Natural killer cell (primary cell): ENCODE results near the gene MBLAC1. TPM values are rescaled to one million over a fixed set of nuclear protein-coding genes. Genes with fewer than 3 reads are reported as not detected.

Experiments used
- ATAC-seq, 3 donors: fragments of 150-1000 bp in 2 of 3; fragments of 200-7000 bp in 1 of 3; cut with Tn5 transposase; 1 replicate in 1 of 3; 2 replicates in 2 of 3; pipeline ENCODE4 v1.10.0; 2021; ENCODE audit warnings: mild to moderate bottlenecking in 2 of 3, moderate library complexity in 2 of 3
- DNase-seq, 2 donors: peaks; one replicate each; pipeline versions ENCODE4 v3.0.0 to v3.0.0-alpha.2; 2013 to 2021; ENCODE audit warnings: mixed read lengths in 1 of 2
- H3K27ac ChIP-seq: one replicate; pipeline ENCODE4 v1.5.1; 2013; ENCODE audit warnings: mild to moderate bottlenecking, low read length
- H3K27me3 ChIP-seq: one replicate; pipeline ENCODE4 v1.6.1; 2013; ENCODE audit warnings: low read length; ENCODE audit not compliant: control insufficient read depth, insufficient read depth
- H3K36me3 ChIP-seq: one replicate; pipeline ENCODE4 v1.6.1; 2013; ENCODE audit warnings: low read length; ENCODE audit not compliant: control insufficient read depth, insufficient read depth
- H3K4me1 ChIP-seq: one replicate; pipeline ENCODE4 v1.6.1; 2013; ENCODE audit warnings: low read length; ENCODE audit not compliant: control insufficient read depth, insufficient read depth
- H3K4me3 ChIP-seq: one replicate; pipeline ENCODE4 v1.5.1; 2013; ENCODE audit warnings: low read length
- H3K9me3 ChIP-seq: one replicate; pipeline ENCODE4 v1.6.1; 2013; ENCODE audit warnings: low read length; ENCODE audit not compliant: control insufficient read depth, insufficient read depth
- H3K27ac Mint-ChIP-seq, 2 donors: one replicate each; pipeline ENCODE4 v1.8.0; 2022; ENCODE audit warnings: mild to moderate bottlenecking in 2 of 2, mixed read lengths in 2 of 2, moderate library complexity in 1 of 2
- H3K27me3 Mint-ChIP-seq, 2 donors: one replicate each; pipeline ENCODE4 v1.8.0; 2022; ENCODE audit warnings: low read depth in 2 of 2, mixed read lengths in 2 of 2
- H3K36me3 Mint-ChIP-seq: one replicate; pipeline ENCODE4 v1.8.0; 2022; ENCODE audit warnings: mixed read lengths
- H3K4me1 Mint-ChIP-seq, 2 donors: one replicate each; pipeline ENCODE4 v1.8.0; 2022; ENCODE audit warnings: mixed read lengths in 2 of 2
- H3K4me3 Mint-ChIP-seq: one replicate; pipeline ENCODE4 v1.8.0; 2022; ENCODE audit warnings: mild to moderate bottlenecking, moderate library complexity, mixed read lengths
- H3K9me3 Mint-ChIP-seq, 2 donors: one replicate each; pipeline ENCODE4 v1.8.0; 2022; ENCODE audit warnings: mixed read lengths in 2 of 2
- CTCF ChIP-seq: fragments of 200-600 bp; IDR thresholded peaks from one replicate; pipeline ENCODE4 v1.8.0; 2022; ENCODE audit warnings: antibody characterized with exemption
- WGBS: methylation state at CpG from one replicate; pipeline ENCODE4 v1.1.7; 2013; ENCODE audit warnings: missing lambda C conversion rate; ENCODE audit not compliant: insufficient coverage; 5-methylcytosine and 5-hydroxymethylcytosine counted together
- intact Hi-C: fragments of 100-400 bp; cut with micrococcal nuclease; formaldehyde crosslinking; loops from one replicate; pipeline ENCODE4 v1.14.2; 2022
- total RNA-seq, 4 donors: library from RNA; stranded (reverse); fragments of 120-200 nt in 1 of 4; gene quantifications; one replicate each; pipeline versions ENCODE4 v1.2.3 to v1.2.4, GENCODE V29; 2013 to 2022

Gene MBLAC1
- total RNA-seq, 3 donors from 2014 or later (not counting 1 experiment from before 2014, with no cell fraction given) = 2.8 to 4.3 (median 4.1) TPM

DNA sequence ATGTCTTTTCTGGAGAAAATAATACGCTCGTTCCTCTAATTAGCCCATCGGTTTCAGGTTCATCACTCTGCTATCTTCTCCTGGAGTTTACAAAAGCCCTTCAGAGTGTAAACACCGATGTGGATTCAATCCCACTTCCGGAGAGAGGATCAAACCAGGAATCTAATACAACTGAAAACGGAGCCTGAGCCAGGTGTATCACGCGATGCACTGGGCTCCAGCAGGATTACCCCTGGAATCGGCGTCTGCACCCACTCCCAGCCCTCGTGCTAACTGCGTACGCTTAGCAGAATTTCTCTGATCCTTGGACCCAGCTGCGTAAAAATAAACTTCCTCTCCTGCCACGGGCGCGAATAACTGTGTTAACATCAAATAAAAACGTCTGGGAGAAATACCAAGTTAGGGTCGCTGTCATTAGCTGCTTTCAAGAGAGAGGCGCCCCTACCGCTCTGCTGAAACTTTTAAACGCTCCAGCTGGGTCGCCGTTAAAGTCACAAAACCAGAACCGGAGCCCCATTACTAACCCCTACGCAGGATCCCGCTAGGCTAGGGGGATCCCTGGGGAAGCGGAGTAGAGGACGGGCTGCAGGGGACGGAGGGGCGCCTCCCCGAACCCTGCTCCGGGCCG lies 45.7 kb upstream of the MBLAC1 start:
- no peaks in the 10 kb centered on the region for H3K36me3 Mint-ChIP-seq
- H3K27me3 Mint-ChIP-seq = no peaks in the 10 kb centered on the region
- Histone ChIP-seq H3K27ac (peak overlapping the region; percentile 76), H3K9me3 (no peaks in the 10 kb centered on the region), H3K27me3 (no peaks in the 10 kb centered on the region), H3K4me3 (peak overlapping the region; percentile 71), H3K4me1 (peaks cover 24% of the 10 kb centered on the region), H3K36me3 (peaks cover 10% of the 10 kb centered on the region)
- TF ChIP-seq CTCF = no peak
- ATAC-seq (peak in 1 of 3 donors; percentile 1), DNase-seq (no peak)
- H3K9me3 Mint-ChIP-seq = no peaks in the 10 kb centered on the region
- 1% methylated on average over 34 of the region's 34 CpGs for WGBS
- peak overlapping the region; percentile 90 for H3K4me3 Mint-ChIP-seq
- intact Hi-C loops = loop anchor here (1.0 to 5.0 kb wide), 5 partner anchors 34 to 140 kb away; partner anchors contain the start of genes CNPY4, TAF6 and ZSCAN21
- peak overlapping the region; percentile 77 to 83 for H3K27ac Mint-ChIP-seq
- H3K4me1 Mint-ChIP-seq = peaks cover 20 to 37% of the 10 kb centered on the region in 2 donors

DNA sequence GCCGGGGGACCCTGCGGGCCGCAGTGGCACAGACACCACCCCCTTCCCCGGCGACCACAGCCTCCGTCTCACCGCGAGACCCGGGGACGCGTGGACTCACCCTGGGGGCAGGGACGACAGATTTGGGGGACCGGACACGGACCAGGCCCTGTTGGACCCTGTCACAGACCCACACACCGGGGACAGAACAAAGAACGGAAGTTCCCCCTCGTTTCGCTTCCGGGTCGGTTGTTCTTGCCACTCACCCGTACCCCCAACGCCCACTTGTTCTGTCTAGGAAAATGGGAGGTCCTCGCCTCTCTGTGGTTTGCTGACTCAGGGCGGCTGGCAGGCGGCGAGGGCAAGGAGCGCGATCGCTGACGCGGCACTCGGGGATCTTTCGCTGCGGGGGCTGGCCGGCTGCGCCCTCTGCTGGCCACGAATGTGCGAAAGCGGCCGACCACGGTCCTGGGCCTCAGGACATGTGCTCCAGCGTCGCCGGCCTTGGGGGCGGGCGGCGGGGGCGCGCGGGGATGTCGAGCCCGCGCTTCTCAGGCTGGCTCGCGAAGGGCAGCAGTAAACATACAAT lies 45.1 kb upstream of the MBLAC1 start, which contains the start of gene ZNF3:
Gene ZNF3 (minus strand): TSS at position 189 of the 568 bp plus-strand sequence. CDS start 4,366 bp downstream, outside the sequence.
- intact Hi-C loops = loop anchor here (1.0 to 5.0 kb wide), 6 partner anchors 19 to 140 kb away; partner anchors contain the start of genes CNPY4, TAF6 and ZSCAN21
- peaks cover 20 to 34% of the 10 kb centered on the region in 2 donors for H3K4me1 Mint-ChIP-seq

DNA sequence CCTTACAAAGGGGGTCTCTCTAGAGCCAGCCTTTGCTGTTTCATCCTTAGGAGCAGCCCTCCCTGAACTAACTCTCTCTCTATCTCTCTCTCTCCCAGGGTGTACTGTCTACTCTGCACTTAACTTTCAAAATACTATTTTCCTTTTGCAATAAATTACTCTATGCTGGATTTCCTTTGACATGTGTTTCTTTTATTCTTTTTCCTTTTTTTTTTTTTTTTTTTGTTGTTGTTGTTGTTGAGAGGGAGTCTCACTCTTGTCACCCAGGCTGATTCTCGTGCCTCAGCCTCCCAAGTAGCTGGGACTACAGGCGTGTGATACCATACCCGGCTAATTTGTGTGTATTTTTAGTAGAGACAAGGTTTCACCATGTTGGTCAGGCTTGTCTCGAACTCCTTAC lies 43.8 kb upstream of the MBLAC1 start:
- no peak for TF ChIP-seq CTCF
- no peaks in the 10 kb centered on the region for H3K36me3 Mint-ChIP-seq
- no peak overlapping the region for H3K4me3 ChIP-seq
- intact Hi-C loops = loop anchor here (1.0 to 5.0 kb wide), 3 partner anchors 17 to 36 kb away; partner anchors contain the start of genes CNPY4, TAF6 and ZSCAN21
- H3K36me3 ChIP-seq = peaks cover 2% of the 10 kb centered on the region
- peak overlapping the region; percentile 90 for H3K27ac ChIP-seq
- DNase-seq (no peak), ATAC-seq (peak in 1 of 3 donors; percentile 4)
- H3K27me3 ChIP-seq = no peaks in the 10 kb centered on the region
- peak overlapping the region; percentile 90 for H3K4me3 Mint-ChIP-seq
- H3K4me1 Mint-ChIP-seq = peaks cover 20 to 34% of the 10 kb centered on the region in 2 donors
- peak overlapping the region; percentile 77 to 83 for H3K27ac Mint-ChIP-seq
- WGBS = 82% methylated on average over 3 of the region's 4 CpGs
- H3K9me3 ChIP-seq = no peaks in the 10 kb centered on the region
- H3K4me1 ChIP-seq = peaks cover 26% of the 10 kb centered on the region
- H3K27me3 Mint-ChIP-seq = no peaks in the 10 kb centered on the region
- H3K9me3 Mint-ChIP-seq = no peaks in the 10 kb centered on the region

More for the DNA sequence above, 45.1 kb upstream of the MBLAC1 start, which contains the start of gene ZNF3:
- peak; percentile 80 to 93 (median 82) for ATAC-seq
- Histone ChIP-seq H3K27me3 (no peaks in the 10 kb centered on the region), H3K4me3 (peak within 1 kb of the TSS; percentile 71), H3K36me3 (peaks cover 7% of the 10 kb centered on the region), H3K9me3 (no peaks in the 10 kb centered on the region), H3K4me1 (peaks cover 24% of the 10 kb centered on the region), H3K27ac (peak within 1 kb of the TSS; percentile 90)
- H3K27ac Mint-ChIP-seq = peak within 1 kb of the TSS; percentile 77 to 83
- peak; percentile 98 to 99 for DNase-seq
- no peaks in the 10 kb centered on the region for H3K36me3 Mint-ChIP-seq
- H3K4me3 Mint-ChIP-seq = peak within 1 kb of the TSS; percentile 90
- TF ChIP-seq CTCF = peak; percentile 96
- under 1% methylated on average over 55 of the region's 55 CpGs for WGBS
- H3K9me3 Mint-ChIP-seq = no peaks in the 10 kb centered on the region
- H3K27me3 Mint-ChIP-seq = no peaks in the 10 kb centered on the region
